ENCODE results near the gene HMGN4.
"Not testable (repeated sequence)": the region's sequence is repeated elsewhere in the genome, so short reads cannot be mapped to it uniquely, and the experiment has no call there.

HMGN4 gene

GRCh38 chr6:26522486-26523228, 15.5 kb upstream of the HMGN4 start:
- not testable (repeated sequence) for DNase-seq

GRCh38 chr6:26524314-26524713, 13.9 kb upstream of the HMGN4 start:
- not testable (repeated sequence) for DNase-seq

GRCh38 chr6:26524722-26525370, 13.3 kb upstream of the HMGN4 start:
- no peak for DNase-seq

GRCh38 chr6:26525838-26526237, 12.3 kb upstream of the HMGN4 start:
- DNase-seq = no peak

GRCh38 chr6:26526928-26527327, 11.2 kb upstream of the HMGN4 start:
- DNase-seq = no peak

- no peak for DNase-seq
Observed at GRCh38 chr6:26530203-26530602, 8.0 kb upstream of the HMGN4 start.

- no peak for DNase-seq
Observed at GRCh38 chr6:26531897-26532296, 6.3 kb upstream of the HMGN4 start.

GRCh38 chr6:26532699-26533531, 5.3 kb upstream of the HMGN4 start:
- peak; percentile 82 to 89 for DNase-seq

- DNase-seq = no peak
Observed at GRCh38 chr6:26533532-26533931, 4.6 kb upstream of the HMGN4 start.

GRCh38 chr6:26534681-26535465, 3.3 kb upstream of the HMGN4 start:
- DNase-seq = no peak

GRCh38 chr6:26536571-26537159, 1.5 kb upstream of the HMGN4 start:
- peak in 1 of 2 experiments; percentile 8 for DNase-seq

GRCh38 chr6:26537160-26537845, 863 bp upstream of the HMGN4 start:
- DNase-seq = peak; percentile 91 to 93

- DNase-seq = no peak
Observed at GRCh38 chr6:26538572-26538902, 371 bp downstream of the HMGN4 start.

- no peak for DNase-seq
Observed at GRCh38 chr6:26539071-26539615, 977 bp downstream of the HMGN4 start.

GRCh38 chr6:26541579-26541978, 3.4 kb downstream of the HMGN4 start:
- DNase-seq = no peak

- no peak for DNase-seq
Observed at GRCh38 chr6:26543953-26544352, 5.8 kb downstream of the HMGN4 start.

GRCh38 chr6:26544473-26544872, 6.3 kb downstream of the HMGN4 start:
- peak in 1 of 2 experiments; percentile 20 for DNase-seq

- no peak for DNase-seq
Observed at GRCh38 chr6:26545627-26546026, 7.5 kb downstream of the HMGN4 start.

GRCh38 chr6:26547363-26547762, 9.2 kb downstream of the HMGN4 start:
- DNase-seq = not testable (repeated sequence)

GRCh38 chr6:26550250-26550993, 12.3 kb downstream of the HMGN4 start:
- peak; percentile 77 to 86 for DNase-seq

GRCh38 chr6:26552205-26552604, 14.0 kb downstream of the HMGN4 start:
- DNase-seq = no peak
